ENCODE data around the gene GAD1. TPM values are rescaled to one million over a fixed set of nuclear protein-coding genes. Genes with fewer than 3 reads are reported as not detected.

Gene GAD1
- total and polyA plus RNA-seq, 2 of the 4 experiments (the other 2 are of a cell fraction): not detected

GRCh38 chr2:170851635-170852034 is 34.9 kb downstream of the GAD1 start:
- no peak overlapping the region for H4K8ac ChIP-seq (ENCODE audit: low read depth in 2 of 2, low read length in 2 of 2)
- no peak overlapping the region for H3K4me2 ChIP-seq (ENCODE audit: low read depth, low read length)
- H3K23ac ChIP-seq (ENCODE audit: low read depth, low read length): no peak overlapping the region
- no peak overlapping the region for H3K18ac ChIP-seq (ENCODE audit: low read depth, low read length)
- no peak overlapping the region for H3K56ac ChIP-seq (ENCODE audit: extremely low read depth, insufficient read depth, low read length)
- H3K9me1 ChIP-seq (ENCODE audit: insufficient read depth, low read length): no peaks in the 10 kb centered on the region
- ATAC-seq (ENCODE audit: low read depth): no peak
- dilution Hi-C loops (cut with HindIII; ENCODE audit: low sequenced_read_pairs, unreplicated experiment): no loop called here
- no peak for DNase-seq
- H4K5ac ChIP-seq (ENCODE audit: low read depth, low read length): no peak overlapping the region
- H3K27me3 ChIP-seq (ENCODE audit: control insufficient read depth, insufficient read depth, low read length): peaks cover 2% of the 10 kb centered on the region
- H3K27ac ChIP-seq (ENCODE audit: insufficient read depth, low read length): no peak overlapping the region
- no peak overlapping the region for H3K4ac ChIP-seq (ENCODE audit: low read depth, low read length)
- CTCF ChIA-PET: no interaction called here
- no peak overlapping the region for H3K4me3 ChIP-seq (ENCODE audit: insufficient read depth, low read depth, low read length)
- no peaks in the 10 kb centered on the region for H3K79me1 ChIP-seq (ENCODE audit: low read depth in 1 of 2, low read length in 2 of 2)
- H3K14ac ChIP-seq (replicated peaks; ENCODE audit: low read depth, low read length): no peak overlapping the region
- H4K20me1 ChIP-seq (ENCODE audit: insufficient read depth, low read length): no peaks in the 10 kb centered on the region
- in situ Hi-C loops (cut with MboI; ENCODE audit: low sequenced_read_pairs): no loop called here
- H2AK5ac ChIP-seq (ENCODE audit: low read depth, low read length): no peak overlapping the region
- TF ChIP-seq CEBPB (IDR thresholded peaks at IDR 0.05; ENCODE audit: low read depth, low read length) (no peak), POLR2A (IDR thresholded peaks at IDR 0.05; ENCODE audit: low read depth, low read length) (no peak), FOS (IDR thresholded peaks at IDR 0.05; ENCODE audit: low read depth, low read length) (no peak), MAZ (IDR thresholded peaks at IDR 0.05; ENCODE audit: borderline replicate concordance, low read depth, low read length) (no peak), MXI1 (IDR thresholded peaks at IDR 0.05; ENCODE audit: borderline replicate concordance, low read depth, low read length) (no peak), RAD21 (IDR thresholded peaks at IDR 0.05; ENCODE audit: low read length) (no peak), USF2 (IDR thresholded peaks at IDR 0.05; ENCODE audit: low read depth, low read length) (no peak), CTCF (conservative IDR thresholded peaks at IDR 0.05; ENCODE audit: low read depth, low read length) (no peak), NFE2L2 (IDR thresholded peaks at IDR 0.05; ENCODE audit: low read depth, low read length) (no peak), SMC3 (IDR thresholded peaks at IDR 0.05; ENCODE audit: low read depth, low read length) (no peak), ELK1 (IDR thresholded peaks at IDR 0.05; ENCODE audit: borderline replicate concordance, low read depth, low read length) (no peak), RFX5 (IDR thresholded peaks at IDR 0.05; ENCODE audit: low read depth, low read length) (no peak), BHLHE40 (IDR thresholded peaks at IDR 0.05; ENCODE audit: low read depth, low read length) (no peak), RCOR1 (IDR thresholded peaks at IDR 0.05; ENCODE audit: insufficient replicate concordance, low read length) (no peak), CHD1 (IDR thresholded peaks at IDR 0.05; ENCODE audit: low read depth, low read length) (no peak), MAFK (IDR thresholded peaks at IDR 0.05; ENCODE audit: low read depth, low read length) (no peak)
- H2AK9ac ChIP-seq (replicated peaks; ENCODE audit: low read depth, low read length, poor library complexity): no peak overlapping the region
- no peak overlapping the region for H2BK120ac ChIP-seq (ENCODE audit: low read depth, low read length)
- H4K91ac ChIP-seq (ENCODE audit: insufficient read depth, low read depth, low read length): no peak overlapping the region
- no CpG with 5 or more reads among the region's 1 CpG for WGBS, 2 experiments (ENCODE audit: extremely low coverage in 2 of 2, insufficient read length in 1 of 2)
- intact Hi-C loops (cut with micrococcal nuclease): no loop called here
- POLR2A ChIA-PET (ENCODE audit: unreplicated experiment): no interaction called here
- no peaks in the 10 kb centered on the region for H3K9me3 ChIP-seq (ENCODE audit: control insufficient read depth, insufficient read depth, low read length)
- no peaks in the 10 kb centered on the region for H3K4me1 ChIP-seq (ENCODE audit: control insufficient read depth, insufficient read depth, low read length)
- no TSS peak for BruUV-seq (replicated peaks)
- no peak overlapping the region for H2BK20ac ChIP-seq (ENCODE audit: low read depth, low read length)
- H2BK5ac ChIP-seq (ENCODE audit: low read depth, low read length, poor library complexity, severe bottlenecking): no peak overlapping the region
- H3K36me3 ChIP-seq (ENCODE audit: control insufficient read depth, insufficient read depth, low read length): no peaks in the 10 kb centered on the region
- no peak overlapping the region for H2BK15ac ChIP-seq (ENCODE audit: low read depth, low read length)
- H3K9ac ChIP-seq (ENCODE audit: low read depth, low read length): no peak overlapping the region
- H2AFZ ChIP-seq (replicated peaks; ENCODE audit: low read length, poor library complexity): no peak overlapping the region

All from IMR-90 (cell line).